GM23338 (cell line): ENCODE measurements around the gene AGTR1. TPM values are rescaled to one million over a fixed set of nuclear protein-coding genes. Genes with fewer than 3 reads are reported as not detected.

Source experiments
- ATAC-seq: fragments of 200-7000 bp; cut with Tn5 transposase; 3 replicates; pipeline ENCODE4 v1.9.1; 2020
- DNase-seq: peaks from one replicate; pipeline ENCODE4 v3.0.0-alpha.2; 2015; ENCODE audit warnings: low spot score
- H2AFZ ChIP-seq: fragments of 200-600 bp; sonication (generic); 2 replicates; pipeline ENCODE4 v1.8.0; 2016; ENCODE audit warnings: antibody characterized with exemption, mild to moderate bottlenecking, moderate library complexity
- H3F3A ChIP-seq: fragments of 200-600 bp; sonication (generic); replicated peaks from 2 replicates; pipeline ENCODE4 v1.8.0; 2017; ENCODE audit warnings: antibody characterized with exemption, mixed run types, low read depth
- H3K27ac ChIP-seq: fragments of 200-600 bp; sonication (generic); 2 replicates; pipeline ENCODE4 v1.6.1; 2016; ENCODE audit warnings: low read depth
- H3K27me3 ChIP-seq: fragments of 200-600 bp; sonication (generic); 2 replicates; pipeline ENCODE4 v1.8.0; 2016; ENCODE audit warnings: mild to moderate bottlenecking, mixed run types, moderate library complexity; ENCODE audit not compliant: insufficient read depth
- H3K36me3 ChIP-seq: fragments of 200-600 bp; sonication (generic); 2 replicates; pipeline ENCODE4 v1.8.0; 2016; ENCODE audit warnings: mild to moderate bottlenecking; ENCODE audit not compliant: insufficient read depth
- H3K4me1 ChIP-seq: fragments of 200-600 bp; sonication (generic); 2 replicates; pipeline ENCODE4 v1.8.0; 2016; ENCODE audit warnings: mild to moderate bottlenecking, moderate library complexity; ENCODE audit not compliant: insufficient read depth
- H3K4me2 ChIP-seq: fragments of 200-600 bp; sonication (generic); 2 replicates; pipeline ENCODE4 v1.7.1; 2017; ENCODE audit warnings: mixed run types
- H3K4me3 ChIP-seq: fragments of 200-600 bp; sonication (generic); 2 replicates; pipeline ENCODE4 v1.6.1; 2016; ENCODE audit warnings: mixed run types
- H3K79me2 ChIP-seq: fragments of 200-600 bp; sonication (generic); replicated peaks from 2 replicates; pipeline ENCODE4 v1.8.0; 2017; ENCODE audit warnings: mild to moderate bottlenecking; ENCODE audit not compliant: insufficient read depth
- H3K9me2 ChIP-seq: fragments of 200-600 bp; sonication (generic); 2 replicates; pipeline ENCODE4 v1.8.0; 2017; ENCODE audit not compliant: insufficient read depth
- H4K20me1 ChIP-seq: fragments of 200-600 bp; sonication (generic); replicated peaks from 2 replicates; pipeline ENCODE4 v1.8.0; 2017; ENCODE audit warnings: mild to moderate bottlenecking; ENCODE audit not compliant: insufficient read depth
- H3K27ac Mint-ChIP-seq: 2 replicates; pipeline ENCODE4 v1.8.0; 2020; ENCODE audit warnings: inconsistent platforms, mild to moderate bottlenecking, moderate library complexity, mixed read lengths
- H3K27me3 Mint-ChIP-seq: 3 replicates; pipeline ENCODE4 v1.8.0; 2022; ENCODE audit warnings: low read depth, mild to moderate bottlenecking, moderate library complexity, mixed read lengths, inconsistent platforms; ENCODE audit not compliant: insufficient read depth, poor library complexity
- H3K36me3 Mint-ChIP-seq: 3 replicates; pipeline ENCODE4 v1.8.0; 2021; ENCODE audit warnings: low read depth, mild to moderate bottlenecking, inconsistent platforms, moderate library complexity, mixed read lengths
- H3K4me1 Mint-ChIP-seq: 3 replicates; pipeline ENCODE4 v1.8.0; 2020; ENCODE audit warnings: mild to moderate bottlenecking, inconsistent platforms, mixed read lengths
- H3K4me3 Mint-ChIP-seq: 3 replicates; pipeline ENCODE4 v1.8.0; 2021; ENCODE audit warnings: moderate library complexity, mild to moderate bottlenecking, inconsistent platforms, mixed read lengths
- H3K9me3 Mint-ChIP-seq: 3 replicates; pipeline ENCODE4 v1.8.0; 2020; ENCODE audit warnings: moderate library complexity, mild to moderate bottlenecking, inconsistent platforms, mixed read lengths
- CREB1 ChIP-seq: fragments of 250-450 bp; sonication (Bioruptor Pico); IDR thresholded peaks from 2 replicates; pipeline ENCODE4 v1.5.0; 2020; ENCODE audit warnings: low read depth, mild to moderate bottlenecking, moderate library complexity
- EZH2 ChIP-seq: fragments of 200-600 bp; sonication (generic); IDR thresholded peaks from one replicate; pipeline ENCODE4 v1.8.0; 2017; ENCODE audit warnings: antibody characterized with exemption, mild to moderate bottlenecking, low read depth; ENCODE audit not compliant: unreplicated experiment
- EZH2phosphoT487 ChIP-seq: fragments of 200-600 bp; sonication (generic); IDR thresholded peaks from one replicate; pipeline ENCODE4 v1.8.1; 2018; ENCODE audit warnings: antibody characterized with exemption; ENCODE audit not compliant: unreplicated experiment
- JUNB ChIP-seq: IDR thresholded peaks from one replicate; pipeline ENCODE4 v1.6.1; 2016; ENCODE audit warnings: antibody characterized with exemption; ENCODE audit not compliant: unreplicated experiment
- NANOG ChIP-seq: IDR thresholded peaks from 2 replicates; pipeline ENCODE4 v1.6.1; 2016; ENCODE audit warnings: antibody characterized with exemption, borderline replicate concordance
- POLR2AphosphoS5 ChIP-seq: IDR thresholded peaks from 2 replicates; pipeline ENCODE4 v1.6.1; 2016; ENCODE audit warnings: antibody characterized with exemption, low read depth
- STAT1 ChIP-seq: IDR thresholded peaks from one replicate; pipeline ENCODE4 v1.6.1; 2016; ENCODE audit warnings: antibody characterized with exemption; ENCODE audit not compliant: unreplicated experiment
- ZNF114 ChIP-seq: fragments of 250-450 bp; sonication (Bioruptor Pico); IDR thresholded peaks from 2 replicates; pipeline ENCODE4 v1.5.0; 2020; ENCODE audit warnings: mild to moderate bottlenecking, moderate library complexity
- ZNF331 ChIP-seq: fragments of 250-450 bp; sonication (Bioruptor Pico); IDR thresholded peaks from 2 replicates; pipeline ENCODE4 v1.5.0; 2020; ENCODE audit warnings: low read depth, mild to moderate bottlenecking, moderate library complexity
- polyA plus RNA-seq: library from polyadenylated mRNA; unstranded; fragments of >200 nt; fragmentation: Nextera tagmentation; extraction: Ambion mirVana; gene quantifications from 2 replicates; pipeline ENCODE4 v1.2.1, GENCODE V29; 2016
- total RNA-seq: library from RNA; depleted of rRNA; stranded (reverse); fragments of >200 nt; shearing (Covaris generic); gene quantifications from 2 replicates; pipeline ENCODE4 v1.2.3, GENCODE V29; 2014
- TF ChIP-seq, protein P1 (sequence below), 2 experiments: fragments of 200-600 bp in 1 of 2; sonication (generic) in 1 of 2; conservative IDR thresholded peaks; 2 replicates each; pipeline versions ENCODE4 v1.5.1 to v1.6.1; 2016 to 2017; ENCODE audit warnings: antibody characterized with exemption in 2 of 2, low read depth in 2 of 2, mild to moderate bottlenecking in 2 of 2, moderate library complexity in 1 of 2
- TF ChIP-seq, protein P2 (sequence below): IDR thresholded peaks from one replicate; pipeline ENCODE4 v1.6.1; 2018; ENCODE audit warnings: antibody characterized with exemption; ENCODE audit not compliant: unreplicated experiment
- TF ChIP-seq, protein P3 (sequence below): IDR thresholded peaks from 2 replicates; pipeline ENCODE4 v1.6.1; 2016; ENCODE audit warnings: antibody characterized with exemption

Gene AGTR1
- total and polyA plus RNA-seq, 2 experiments from 2014 or later, result 0.16 TPM; not detected in 1

DNA sequence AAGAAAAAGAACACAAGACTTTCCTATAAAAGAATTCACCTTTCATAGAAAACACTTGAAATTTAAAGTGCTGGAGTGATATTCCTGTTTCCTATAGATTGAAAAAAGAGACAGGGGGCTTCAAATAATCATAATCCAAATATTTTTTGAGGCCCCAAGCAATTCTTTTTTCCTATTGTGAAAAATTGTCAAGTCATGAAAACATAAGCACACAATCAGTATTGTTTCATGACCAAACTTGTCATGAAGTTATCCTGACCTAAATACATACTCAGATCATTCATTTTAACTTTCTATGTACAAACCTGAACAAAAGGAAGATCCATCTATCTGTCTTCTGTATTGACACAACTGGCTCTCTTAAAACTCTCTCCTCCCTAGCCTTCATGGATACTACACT lies 57.9 kb downstream of the AGTR1 start:
- Histone ChIP-seq H3K4me2 (no peak overlapping the region), H3K4me3 (no peak overlapping the region), H3K79me2 (no peaks in the 10 kb centered on the region), H3F3A (no peaks in the 10 kb centered on the region), H4K20me1 (no peaks in the 10 kb centered on the region), H3K4me1 (no peaks in the 10 kb centered on the region), H3K27ac (no peak overlapping the region), H3K27me3 (no peaks in the 10 kb centered on the region), H3K36me3 (no peaks in the 10 kb centered on the region), H3K9me2 (no peaks in the 10 kb centered on the region), H2AFZ (no peak overlapping the region)
- DNase-seq, result no peak
- no peak overlapping the region for H3K27ac Mint-ChIP-seq
- ATAC-seq, result no peak
- H3K36me3 Mint-ChIP-seq, result no peaks in the 10 kb centered on the region
- H3K27me3 Mint-ChIP-seq, result no peaks in the 10 kb centered on the region
- no peaks in the 10 kb centered on the region for H3K9me3 Mint-ChIP-seq
- no peak overlapping the region for H3K4me3 Mint-ChIP-seq
- H3K4me1 Mint-ChIP-seq, result no peaks in the 10 kb centered on the region
- TF ChIP-seq, protein P1, sequence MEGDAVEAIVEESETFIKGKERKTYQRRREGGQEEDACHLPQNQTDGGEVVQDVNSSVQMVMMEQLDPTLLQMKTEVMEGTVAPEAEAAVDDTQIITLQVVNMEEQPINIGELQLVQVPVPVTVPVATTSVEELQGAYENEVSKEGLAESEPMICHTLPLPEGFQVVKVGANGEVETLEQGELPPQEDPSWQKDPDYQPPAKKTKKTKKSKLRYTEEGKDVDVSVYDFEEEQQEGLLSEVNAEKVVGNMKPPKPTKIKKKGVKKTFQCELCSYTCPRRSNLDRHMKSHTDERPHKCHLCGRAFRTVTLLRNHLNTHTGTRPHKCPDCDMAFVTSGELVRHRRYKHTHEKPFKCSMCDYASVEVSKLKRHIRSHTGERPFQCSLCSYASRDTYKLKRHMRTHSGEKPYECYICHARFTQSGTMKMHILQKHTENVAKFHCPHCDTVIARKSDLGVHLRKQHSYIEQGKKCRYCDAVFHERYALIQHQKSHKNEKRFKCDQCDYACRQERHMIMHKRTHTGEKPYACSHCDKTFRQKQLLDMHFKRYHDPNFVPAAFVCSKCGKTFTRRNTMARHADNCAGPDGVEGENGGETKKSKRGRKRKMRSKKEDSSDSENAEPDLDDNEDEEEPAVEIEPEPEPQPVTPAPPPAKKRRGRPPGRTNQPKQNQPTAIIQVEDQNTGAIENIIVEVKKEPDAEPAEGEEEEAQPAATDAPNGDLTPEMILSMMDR (conservative IDR thresholded peaks at IDR 0.05; ENCODE audit: low read depth in 2 of 2), result no peak
- TF ChIP-seq POLR2AphosphoS5 (no peak), ZNF331 (CRISPR knock-in tag) (no peak), NANOG (no peak), EZH2phosphoT487 (no peak), CREB1 (CRISPR knock-in tag) (no peak), EZH2 (no peak), ZNF114 (no peak), JUNB (no peak), STAT1 (no peak)
- TF ChIP-seq, protein P2, sequence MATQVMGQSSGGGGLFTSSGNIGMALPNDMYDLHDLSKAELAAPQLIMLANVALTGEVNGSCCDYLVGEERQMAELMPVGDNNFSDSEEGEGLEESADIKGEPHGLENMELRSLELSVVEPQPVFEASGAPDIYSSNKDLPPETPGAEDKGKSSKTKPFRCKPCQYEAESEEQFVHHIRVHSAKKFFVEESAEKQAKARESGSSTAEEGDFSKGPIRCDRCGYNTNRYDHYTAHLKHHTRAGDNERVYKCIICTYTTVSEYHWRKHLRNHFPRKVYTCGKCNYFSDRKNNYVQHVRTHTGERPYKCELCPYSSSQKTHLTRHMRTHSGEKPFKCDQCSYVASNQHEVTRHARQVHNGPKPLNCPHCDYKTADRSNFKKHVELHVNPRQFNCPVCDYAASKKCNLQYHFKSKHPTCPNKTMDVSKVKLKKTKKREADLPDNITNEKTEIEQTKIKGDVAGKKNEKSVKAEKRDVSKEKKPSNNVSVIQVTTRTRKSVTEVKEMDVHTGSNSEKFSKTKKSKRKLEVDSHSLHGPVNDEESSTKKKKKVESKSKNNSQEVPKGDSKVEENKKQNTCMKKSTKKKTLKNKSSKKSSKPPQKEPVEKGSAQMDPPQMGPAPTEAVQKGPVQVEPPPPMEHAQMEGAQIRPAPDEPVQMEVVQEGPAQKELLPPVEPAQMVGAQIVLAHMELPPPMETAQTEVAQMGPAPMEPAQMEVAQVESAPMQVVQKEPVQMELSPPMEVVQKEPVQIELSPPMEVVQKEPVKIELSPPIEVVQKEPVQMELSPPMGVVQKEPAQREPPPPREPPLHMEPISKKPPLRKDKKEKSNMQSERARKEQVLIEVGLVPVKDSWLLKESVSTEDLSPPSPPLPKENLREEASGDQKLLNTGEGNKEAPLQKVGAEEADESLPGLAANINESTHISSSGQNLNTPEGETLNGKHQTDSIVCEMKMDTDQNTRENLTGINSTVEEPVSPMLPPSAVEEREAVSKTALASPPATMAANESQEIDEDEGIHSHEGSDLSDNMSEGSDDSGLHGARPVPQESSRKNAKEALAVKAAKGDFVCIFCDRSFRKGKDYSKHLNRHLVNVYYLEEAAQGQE, result no peak
- TF ChIP-seq, protein P3, sequence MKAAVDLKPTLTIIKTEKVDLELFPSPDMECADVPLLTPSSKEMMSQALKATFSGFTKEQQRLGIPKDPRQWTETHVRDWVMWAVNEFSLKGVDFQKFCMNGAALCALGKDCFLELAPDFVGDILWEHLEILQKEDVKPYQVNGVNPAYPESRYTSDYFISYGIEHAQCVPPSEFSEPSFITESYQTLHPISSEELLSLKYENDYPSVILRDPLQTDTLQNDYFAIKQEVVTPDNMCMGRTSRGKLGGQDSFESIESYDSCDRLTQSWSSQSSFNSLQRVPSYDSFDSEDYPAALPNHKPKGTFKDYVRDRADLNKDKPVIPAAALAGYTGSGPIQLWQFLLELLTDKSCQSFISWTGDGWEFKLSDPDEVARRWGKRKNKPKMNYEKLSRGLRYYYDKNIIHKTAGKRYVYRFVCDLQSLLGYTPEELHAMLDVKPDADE, result no peak
